Inflammatory macrophage (primary cell): Measurements from ENCODE around the gene RAPGEF3.

ENCODE experiments used
- DNase-seq, 2 donors: peaks; one replicate each; pipeline ENCODE4 v3.0.0-alpha.2; 2020 to 2022

RAPGEF3 gene

GRCh38 chr12:47718531-47718930, 40.1 kb downstream of the RAPGEF3 start:
- DNase-seq: no peak

DNA sequence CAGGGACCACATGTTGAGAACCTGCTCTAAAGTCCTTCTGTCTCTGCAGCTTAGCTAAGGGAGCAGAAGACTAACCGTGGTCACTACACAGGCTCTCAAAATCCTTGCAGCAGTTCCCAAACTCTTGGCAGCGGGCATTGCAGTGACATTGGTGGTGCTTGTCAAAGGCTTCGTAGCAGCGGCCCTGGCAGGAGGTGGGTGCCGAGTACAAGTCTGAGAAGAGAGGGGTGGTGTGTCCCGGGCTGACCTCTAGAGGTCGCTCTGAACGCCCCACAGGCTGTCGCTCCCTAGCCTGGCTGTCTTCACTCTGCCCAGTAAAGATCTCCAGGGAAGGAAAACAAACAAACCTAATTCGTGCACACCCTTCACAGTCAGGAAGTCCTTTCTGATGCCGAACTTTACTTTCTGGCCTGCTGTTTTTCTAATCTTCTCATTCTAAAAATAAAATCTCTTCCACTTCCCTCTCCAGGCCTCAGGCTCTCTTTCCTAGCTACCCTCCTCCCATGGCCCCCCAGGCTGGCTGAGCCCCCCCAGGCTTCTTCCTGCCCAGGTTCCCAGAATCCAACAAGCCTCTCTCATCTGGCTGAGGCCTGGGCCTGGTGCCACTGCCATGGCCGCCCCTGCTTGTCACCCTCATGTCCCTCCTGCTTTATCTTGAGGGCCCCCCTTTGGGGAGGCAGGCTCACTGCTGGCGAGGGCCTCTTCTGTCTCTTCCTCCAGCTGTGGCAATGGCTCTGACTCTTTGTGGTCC, 41.1 kb downstream of the RAPGEF3 start:
- peak; percentile 66 to 72 for DNase-seq

DNA sequence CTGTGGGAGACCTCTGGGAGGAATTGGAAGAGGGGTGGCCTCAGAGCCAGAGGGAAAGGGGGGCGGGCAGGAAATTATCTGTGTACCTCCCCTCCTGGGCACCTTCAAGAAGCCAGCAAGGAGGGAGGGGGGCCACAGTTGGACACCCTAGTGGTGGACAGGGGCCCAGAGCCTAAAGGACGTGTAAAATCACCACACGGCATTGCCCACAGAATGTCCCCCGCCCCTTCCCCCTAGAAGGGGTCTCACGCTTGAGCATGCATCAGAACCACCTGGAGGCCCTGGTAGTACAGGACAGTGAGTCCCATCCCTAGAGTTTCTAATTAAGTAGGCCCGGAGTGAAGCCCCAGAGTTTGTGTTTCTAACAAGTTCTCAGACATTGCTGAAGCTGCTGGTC, 41.6 kb downstream of the RAPGEF3 start:
- DNase-seq: no peak

- DNase-seq: no peak
These were observed 42.7 kb downstream of the RAPGEF3 start for GRCh38 chr12:47715877-47716548.

DNA sequence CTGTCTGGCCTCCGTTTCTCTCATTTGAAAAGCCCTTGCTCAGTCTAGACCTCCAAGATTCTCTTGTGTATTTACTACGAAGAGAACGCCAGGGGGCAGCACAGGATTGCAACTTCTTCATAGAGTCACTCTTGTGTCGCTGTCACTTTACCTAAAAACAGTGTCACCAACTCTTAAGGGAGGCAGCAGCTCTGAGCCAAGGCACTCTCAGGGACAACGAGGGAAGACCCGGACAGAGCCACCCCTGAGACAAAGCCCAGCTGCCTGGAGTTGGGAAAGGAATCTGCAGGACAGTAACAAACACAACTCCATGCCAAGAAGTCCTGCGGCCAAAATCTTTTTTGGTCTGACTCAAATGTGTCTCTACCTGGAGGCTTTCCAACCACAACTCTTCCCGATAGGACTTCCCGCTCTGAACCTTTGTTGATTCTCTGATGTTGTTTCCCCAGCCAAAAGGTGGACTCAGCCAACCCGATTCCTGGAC, 43.2 kb downstream of the RAPGEF3 start:
- peak; percentile 85 to 86 for DNase-seq

- peak; percentile 58 to 59 for DNase-seq
These were observed 43.8 kb downstream of the RAPGEF3 start for GRCh38 chr12:47714826-47715386.

GRCh38 chr12:47712171-47712570, 46.5 kb downstream of the RAPGEF3 start:
- DNase-seq: no peak

DNA sequence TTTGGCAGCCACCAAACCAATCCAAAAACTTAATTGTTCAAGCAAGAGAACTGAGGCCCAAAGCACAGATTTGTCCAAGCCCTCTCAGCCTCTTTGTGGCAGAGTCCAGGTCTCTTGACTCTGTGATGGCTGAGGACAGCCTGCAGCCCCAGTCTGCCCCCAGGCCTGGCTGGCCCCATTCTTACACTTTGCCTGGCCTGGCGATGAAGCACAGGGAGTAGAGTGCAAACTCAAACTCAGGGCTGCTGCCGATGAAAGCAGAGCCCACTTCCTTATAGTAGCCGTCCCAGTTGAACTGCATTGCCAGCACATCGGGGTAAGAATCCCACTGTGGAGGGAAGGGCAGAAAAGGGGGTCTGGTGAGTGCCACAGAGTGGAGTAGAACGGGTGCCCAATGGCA, 47.2 kb downstream of the RAPGEF3 start:
- no peak for DNase-seq

GRCh38 chr12:47710278-47710677, 48.4 kb downstream of the RAPGEF3 start:
- peak; percentile 53 to 63 for DNase-seq

DNA sequence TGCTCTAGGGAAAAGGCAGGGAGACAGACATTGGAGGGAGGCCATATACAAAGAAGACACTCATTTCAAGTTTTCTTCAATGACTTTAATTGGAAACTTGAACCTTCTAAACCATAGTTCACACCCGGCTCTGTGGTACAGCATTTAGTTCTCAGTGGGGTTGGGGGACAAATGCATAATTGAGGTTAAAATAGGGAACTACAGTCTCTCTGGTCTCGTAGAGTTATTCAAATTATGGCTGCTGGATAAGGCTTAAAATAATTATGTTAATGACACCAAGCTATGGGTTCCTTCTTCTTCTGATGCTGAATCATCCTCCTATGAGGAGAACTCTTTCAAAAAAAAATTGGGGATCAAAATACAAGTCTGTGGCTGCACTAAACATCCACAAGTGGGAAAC, 49.0 kb downstream of the RAPGEF3 start:
- peak in 1 of 2 donors; percentile 26 for DNase-seq

GRCh38 chr12:47709237-47709636, 49.4 kb downstream of the RAPGEF3 start:
- no peak for DNase-seq

GRCh38 chr12:47707905-47708543, 50.7 kb downstream of the RAPGEF3 start:
- peak; percentile 39 to 51 for DNase-seq

- DNase-seq: no peak
These were observed 51.3 kb downstream of the RAPGEF3 start for GRCh38 chr12:47707355-47707754.

DNA sequence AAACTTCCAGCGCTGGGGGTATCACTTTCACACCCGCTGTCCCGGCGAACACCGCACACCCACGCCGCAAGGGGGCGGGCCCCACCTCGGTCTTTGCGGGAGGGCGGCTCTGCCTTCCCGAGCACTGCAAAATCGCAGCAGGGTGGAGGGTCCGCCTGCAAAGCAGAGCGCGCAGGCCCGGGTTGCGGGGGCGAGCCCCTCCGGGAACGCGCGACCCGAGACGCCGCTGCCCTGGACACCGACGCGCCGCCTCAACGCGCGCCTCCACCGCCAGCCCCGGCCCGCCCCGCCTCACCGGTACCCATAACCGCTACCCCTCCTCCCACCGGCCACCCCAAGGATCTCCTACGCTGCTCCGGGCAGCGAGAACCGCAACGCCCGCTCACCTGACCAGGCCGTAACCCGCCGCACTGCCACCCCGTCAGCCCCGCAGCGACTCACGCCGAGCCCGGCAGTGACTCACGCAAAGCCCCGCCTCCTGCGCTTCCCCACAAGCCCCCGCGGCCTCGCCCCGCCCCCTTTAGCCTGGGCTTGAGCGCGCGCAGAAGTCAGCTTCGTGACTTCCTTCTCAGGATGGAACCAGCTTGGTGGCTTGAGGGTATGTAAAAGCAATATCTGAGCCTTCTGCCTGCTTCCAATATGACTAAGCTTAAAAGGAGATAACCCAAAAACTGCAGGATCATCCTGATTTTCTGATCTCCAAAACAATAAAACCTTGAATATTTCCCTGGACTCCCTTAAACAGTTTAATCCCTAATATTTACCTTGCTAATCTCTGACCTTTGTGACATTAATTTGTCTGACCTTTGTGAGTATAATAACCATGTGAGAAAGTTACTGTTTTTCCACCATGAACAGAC, 52.9 kb downstream of the RAPGEF3 start, which contains the start of gene RPAP3:
RPAP3 (minus strand) TSS at position 465 of the 860 bp plus-strand sequence. CDS start 3,190 bp downstream, outside the sequence.
- peak; percentile 95 to 97 for DNase-seq

- DNase-seq: no peak
These were observed 53.5 kb downstream of the RAPGEF3 start for GRCh38 chr12:47705229-47705565.

DNA sequence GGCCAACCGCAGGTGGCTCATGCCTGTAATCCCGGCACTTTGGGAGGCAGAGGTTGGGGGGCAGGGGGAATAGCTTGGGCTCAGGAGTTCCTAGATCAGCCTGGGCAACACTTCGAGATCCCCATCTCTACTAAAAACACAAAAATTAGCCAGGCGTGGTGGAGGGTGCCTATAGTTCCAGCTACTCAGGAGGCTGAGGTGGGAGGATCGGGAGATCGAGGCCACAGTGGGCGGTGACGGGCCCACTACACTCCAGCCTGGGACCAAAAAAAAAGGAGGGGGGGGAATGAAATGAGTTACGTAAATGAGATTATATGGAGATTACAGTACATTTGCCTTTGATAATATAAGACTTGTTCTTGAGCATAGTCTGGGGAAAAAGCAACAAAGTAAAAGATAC, 54.0 kb downstream of the RAPGEF3 start:
- no peak for DNase-seq

DNA sequence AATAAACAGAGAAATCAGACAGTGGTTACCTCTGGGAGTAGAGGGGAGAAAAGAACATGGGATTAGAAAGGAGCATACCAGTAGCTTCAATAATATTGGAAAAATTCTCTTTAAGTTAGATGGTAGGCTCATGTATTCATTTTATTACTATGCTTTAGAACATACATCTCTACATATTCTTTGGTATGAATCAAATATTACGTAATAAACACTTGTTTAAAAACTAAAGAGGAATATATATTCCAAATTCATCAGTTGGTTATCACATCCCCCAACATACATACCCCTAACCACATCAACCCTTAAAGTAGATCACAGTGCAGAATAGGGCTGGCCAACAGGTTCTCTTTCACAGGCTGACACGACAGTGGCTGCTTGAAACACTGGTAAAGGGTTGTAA, 58.4 kb downstream of the RAPGEF3 start:
- no peak for DNase-seq

- DNase-seq: no peak
These were observed 60.0 kb downstream of the RAPGEF3 start for GRCh38 chr12:47698631-47699030.

DNA sequence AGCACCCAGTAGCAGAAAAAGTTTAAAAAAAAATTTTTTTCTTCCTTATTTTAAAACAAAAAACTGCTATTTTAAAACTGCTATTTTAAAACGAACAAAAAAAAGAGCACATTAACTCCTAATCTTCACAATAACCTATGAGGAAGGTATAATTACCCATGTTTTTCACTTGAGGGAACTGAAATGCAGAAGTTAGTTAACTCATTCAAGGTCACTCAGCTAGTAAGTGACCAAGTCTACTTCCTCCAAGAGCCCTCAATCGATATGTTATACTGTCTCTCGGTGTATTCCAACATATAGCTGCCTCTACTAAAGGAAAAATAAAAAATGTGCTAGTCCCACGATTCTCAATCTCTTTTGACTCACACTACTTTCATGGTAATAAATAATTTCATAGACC, 60.6 kb downstream of the RAPGEF3 start:
- peak; percentile 34 to 54 for DNase-seq

DNA sequence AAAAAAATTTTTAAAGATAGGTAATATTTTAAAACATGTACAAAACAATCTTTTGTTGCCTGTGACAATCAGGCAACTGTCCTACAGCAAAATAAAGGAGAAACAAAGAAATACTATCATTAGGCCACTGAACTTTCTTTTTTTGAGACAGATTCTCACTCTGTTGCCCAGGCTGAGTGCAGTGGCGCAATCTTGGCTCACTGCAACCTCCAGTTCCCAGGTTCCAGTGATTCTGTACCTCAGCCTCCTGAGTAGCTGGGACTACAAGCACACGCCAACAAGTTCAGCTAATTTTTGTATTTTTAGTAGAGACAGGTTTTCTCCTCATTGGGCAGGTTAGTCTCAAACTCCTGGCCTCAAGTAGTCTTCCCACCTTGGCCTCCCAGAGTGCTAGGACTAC, 69.5 kb downstream of the RAPGEF3 start:
- no peak for DNase-seq

DNA sequence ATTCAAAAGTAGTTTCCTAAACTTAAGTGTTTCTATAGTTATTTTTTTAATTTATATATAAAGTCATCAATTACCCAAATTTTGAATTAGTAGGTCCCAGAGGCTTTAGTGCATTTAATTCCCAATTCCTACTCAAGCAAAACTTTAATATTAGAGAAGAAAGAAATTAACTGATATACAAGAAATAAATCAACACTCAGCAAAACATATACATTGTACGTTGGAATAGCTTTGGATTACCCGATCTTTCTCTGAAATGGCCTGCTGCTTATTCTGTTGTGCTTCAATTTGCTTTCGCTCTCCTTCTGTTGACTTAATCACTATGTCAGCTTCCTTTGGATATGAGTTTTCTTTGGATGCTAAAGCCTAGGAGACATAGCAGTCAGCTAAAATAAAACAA, 71.0 kb downstream of the RAPGEF3 start:
- no peak for DNase-seq

DNA sequence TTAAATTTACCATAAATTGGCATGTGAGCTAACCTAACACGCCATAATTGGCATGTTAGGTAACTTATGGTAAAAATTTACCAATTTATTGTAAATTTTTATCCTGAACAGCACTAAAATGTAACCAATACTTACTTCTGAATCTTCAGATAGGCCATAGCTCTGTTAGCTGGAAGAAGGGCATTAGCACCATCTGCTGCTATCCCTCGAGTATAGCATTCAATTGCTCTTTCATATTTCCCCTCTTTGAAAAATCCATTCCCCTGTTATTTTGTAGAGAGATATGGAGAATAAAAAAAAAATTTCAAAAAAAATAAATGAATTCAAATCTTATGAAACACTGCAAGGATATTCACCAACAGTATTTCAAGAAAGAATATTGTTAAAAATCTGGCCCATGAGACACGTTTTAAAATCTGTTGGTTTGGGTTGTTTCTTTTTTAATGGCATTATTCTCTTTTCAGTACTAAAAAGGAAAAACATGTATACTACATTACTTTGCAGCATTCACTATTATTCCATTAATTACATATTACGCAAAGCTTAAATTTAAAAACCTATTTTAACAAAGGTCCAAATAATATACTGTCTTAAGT, 71.9 kb downstream of the RAPGEF3 start:
- peak; percentile 30 to 50 for DNase-seq
